ENCODE results near the gene PDC.
"Not testable (repeated sequence)": the region's sequence is repeated elsewhere in the genome, so short reads cannot be mapped to it uniquely, and the experiment has no call there.

Gene PDC

GRCh38 chr1:186465491-186465890, 4.6 kb upstream of the PDC start:
- not testable (repeated sequence) for FAIRE-seq

- no peak for FAIRE-seq
Measured at GRCh38 chr1:186463926-186464325, 3.0 kb upstream of the PDC start.

- FAIRE-seq = no peak
Measured at GRCh38 chr1:186463511-186463910, 2.6 kb upstream of the PDC start.

DNA sequence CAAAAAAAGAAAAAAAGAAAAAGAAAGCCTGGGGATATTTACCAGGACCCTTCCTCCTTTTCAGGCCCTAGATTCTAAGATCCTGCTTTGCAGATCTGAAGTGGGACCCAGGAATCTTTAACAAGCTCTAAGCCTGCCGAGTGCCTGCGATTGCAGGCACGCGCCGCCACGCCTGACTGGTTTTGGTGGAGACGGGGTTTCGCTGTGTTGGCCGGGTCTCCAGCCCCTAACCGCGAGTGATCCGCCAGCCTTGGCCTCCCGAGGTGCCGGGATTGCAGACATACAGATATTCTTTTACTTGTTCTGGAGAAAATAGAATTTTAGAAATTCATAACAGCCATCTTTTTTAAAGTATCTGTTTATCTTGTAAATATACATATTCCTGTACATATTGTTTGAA, 1.8 kb downstream of the PDC start:
- not testable (repeated sequence) for FAIRE-seq

- FAIRE-seq = no peak
Measured at GRCh38 chr1:186456729-186457255, 4.1 kb downstream of the PDC start.

DNA sequence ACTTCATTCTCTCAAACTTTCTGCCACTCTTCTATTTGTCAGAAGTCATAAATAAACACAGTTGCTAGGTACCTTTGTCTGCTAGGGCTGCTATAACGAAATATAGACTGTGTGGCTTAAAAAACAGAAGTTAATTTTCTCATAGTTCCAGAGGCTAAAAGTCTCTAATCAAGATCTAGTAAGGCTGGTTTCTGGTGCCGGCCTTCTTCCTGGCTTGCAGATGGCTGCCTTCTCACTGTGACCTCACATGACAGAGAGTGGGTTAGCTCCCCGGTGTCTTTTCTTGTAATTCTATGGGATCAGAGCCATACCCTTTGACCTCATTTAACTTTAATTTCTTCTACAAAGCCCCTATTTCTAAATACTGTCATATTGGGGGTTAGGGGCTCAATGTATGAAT, 5.9 kb downstream of the PDC start:
- no peak for FAIRE-seq

- FAIRE-seq = no peak
Measured at GRCh38 chr1:186446152-186446551, 14.8 kb downstream of the PDC start.

GRCh38 chr1:186443638-186444037, 17.3 kb downstream of the PDC start:
- no peak for FAIRE-seq

DNA sequence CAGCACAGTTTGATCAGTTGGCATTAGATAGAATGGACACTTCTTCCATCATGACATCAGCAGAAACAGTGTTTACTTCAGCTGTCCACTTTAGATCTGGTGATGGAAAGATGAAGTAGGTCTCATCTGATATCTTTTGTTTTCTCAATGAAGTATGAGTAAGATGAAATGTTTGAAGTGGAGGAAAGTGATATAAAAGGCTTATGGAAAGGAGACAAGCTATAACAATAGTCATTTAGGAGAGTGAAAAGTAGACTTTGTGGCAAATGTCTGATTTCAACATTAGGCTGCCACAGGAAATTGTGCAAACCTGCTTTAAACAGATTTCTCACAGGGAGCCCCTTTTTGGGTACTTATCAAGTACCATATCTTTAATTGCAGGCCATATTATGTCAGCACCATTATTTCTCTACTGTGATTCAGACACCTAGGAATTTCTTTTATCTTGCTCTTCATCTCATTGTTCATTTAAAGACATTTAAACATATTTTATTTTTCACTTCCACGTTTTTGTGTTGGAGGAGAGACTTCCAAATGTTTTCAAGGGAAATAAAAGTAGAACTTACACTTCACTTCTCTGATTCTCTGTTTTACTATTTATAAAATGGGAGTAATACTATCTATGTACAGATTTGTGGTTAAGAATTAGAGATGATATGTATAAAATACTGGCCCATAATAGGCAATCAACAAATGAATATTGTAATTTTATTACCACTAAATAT, 18.1 kb downstream of the PDC start:
- FAIRE-seq = peak; percentile 73

DNA sequence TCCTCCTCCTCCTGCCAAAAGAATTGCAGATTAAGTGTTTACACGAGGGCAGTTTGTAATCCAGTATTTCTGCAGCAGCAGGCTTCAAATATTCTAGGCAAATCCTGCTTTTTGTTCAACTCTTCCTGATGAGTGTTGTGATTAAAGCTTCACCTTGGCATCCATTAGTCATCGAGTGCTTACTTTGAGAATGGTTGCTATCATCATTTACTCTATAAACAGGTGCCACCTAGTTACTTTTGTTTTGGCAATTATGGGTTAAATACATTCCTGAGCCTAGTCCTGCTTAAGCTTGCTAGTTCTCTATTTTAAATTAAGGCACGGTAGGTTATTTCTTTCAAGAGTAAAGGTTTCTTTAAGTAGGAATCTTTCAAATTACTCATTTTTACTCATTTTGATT, 20.3 kb downstream of the PDC start:
- no peak for FAIRE-seq

DNA sequence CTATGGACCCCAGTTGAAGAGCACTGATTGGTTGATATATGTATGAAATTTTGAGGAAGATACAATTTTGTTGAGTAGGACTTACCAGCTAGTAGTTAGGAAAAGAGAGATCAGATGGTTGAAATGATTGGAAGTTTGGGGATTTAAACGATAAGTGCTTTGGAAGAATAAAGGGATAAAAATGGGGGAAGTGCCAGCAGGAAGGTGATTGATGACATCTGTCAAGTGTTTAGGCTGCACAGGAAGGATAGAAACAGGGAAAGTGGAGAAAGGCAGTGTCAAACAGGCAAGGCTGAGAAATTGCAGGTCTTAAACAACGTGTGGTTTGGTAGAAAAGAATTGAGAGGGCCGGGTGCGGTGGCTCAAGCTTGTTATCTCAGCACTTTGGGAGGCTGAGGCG, 22.3 kb downstream of the PDC start:
- FAIRE-seq = no peak

GRCh38 chr1:186435336-186435735, 25.6 kb downstream of the PDC start:
- FAIRE-seq = no peak

DNA sequence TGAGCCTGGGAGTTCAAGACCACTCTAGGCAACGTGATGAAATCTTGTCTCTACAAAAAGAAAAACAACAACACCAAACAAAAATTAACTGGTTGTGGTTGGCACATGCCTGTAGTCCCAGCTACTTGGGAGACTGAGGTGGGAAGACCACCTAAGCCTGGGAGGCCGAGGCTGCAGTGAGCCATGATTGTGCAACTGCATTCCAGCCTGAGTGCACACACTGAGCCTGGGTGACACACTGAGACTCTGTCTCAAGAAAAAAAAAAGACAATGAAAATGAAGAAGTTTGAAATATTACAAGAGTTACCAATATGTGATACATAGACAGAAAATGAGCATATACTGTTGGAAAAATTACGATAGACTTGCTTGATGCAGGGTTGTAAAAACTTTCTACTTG, 31.9 kb downstream of the PDC start:
- no peak for FAIRE-seq

GRCh38 chr1:186426118-186426517, 34.8 kb downstream of the PDC start:
- no peak for FAIRE-seq

GRCh38 chr1:186424539-186424938, 36.4 kb downstream of the PDC start:
- FAIRE-seq = no peak

DNA sequence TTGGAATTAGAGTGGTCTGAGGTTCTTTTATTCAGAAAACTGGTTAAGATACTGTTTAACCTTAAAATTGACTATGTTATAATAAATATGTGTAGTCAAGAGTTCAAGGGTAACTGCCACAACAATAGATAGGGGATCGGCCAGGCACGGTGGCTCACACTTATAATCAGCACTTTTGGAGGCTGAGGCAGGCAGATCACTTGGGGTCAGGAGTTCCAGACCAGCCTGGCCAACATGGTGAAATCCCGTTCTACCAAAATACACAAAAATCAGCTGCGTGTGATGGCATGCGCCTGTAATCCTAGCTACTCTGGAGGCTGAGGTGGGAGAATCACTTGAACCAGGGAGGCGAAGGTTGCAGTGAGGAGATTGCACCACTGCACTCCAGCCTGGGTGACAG, 39.5 kb downstream of the PDC start:
- FAIRE-seq = no peak

GRCh38 chr1:186420923-186421322, 40.0 kb downstream of the PDC start:
- FAIRE-seq = no peak

- no peak for FAIRE-seq
Measured at GRCh38 chr1:186420311-186420710, 40.6 kb downstream of the PDC start.

DNA sequence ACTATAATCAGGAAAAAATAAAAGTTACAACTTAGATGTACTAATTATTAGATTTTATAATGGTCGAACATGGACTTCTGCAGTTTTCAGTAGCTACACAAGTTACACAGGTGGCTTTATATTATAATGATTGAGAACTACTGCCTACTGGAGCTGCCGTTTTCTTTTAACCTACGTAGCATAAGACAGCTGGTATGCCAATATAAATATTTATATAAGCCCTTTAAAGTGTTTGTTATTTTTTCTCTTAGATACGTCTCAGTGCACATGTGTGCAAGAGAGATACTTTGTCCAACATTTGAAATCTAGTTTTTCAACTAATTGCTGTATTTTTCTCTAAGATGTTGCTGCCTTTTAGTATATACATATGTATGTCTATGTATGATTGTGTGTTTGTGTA, 42.4 kb downstream of the PDC start:
- no peak for FAIRE-seq

DNA sequence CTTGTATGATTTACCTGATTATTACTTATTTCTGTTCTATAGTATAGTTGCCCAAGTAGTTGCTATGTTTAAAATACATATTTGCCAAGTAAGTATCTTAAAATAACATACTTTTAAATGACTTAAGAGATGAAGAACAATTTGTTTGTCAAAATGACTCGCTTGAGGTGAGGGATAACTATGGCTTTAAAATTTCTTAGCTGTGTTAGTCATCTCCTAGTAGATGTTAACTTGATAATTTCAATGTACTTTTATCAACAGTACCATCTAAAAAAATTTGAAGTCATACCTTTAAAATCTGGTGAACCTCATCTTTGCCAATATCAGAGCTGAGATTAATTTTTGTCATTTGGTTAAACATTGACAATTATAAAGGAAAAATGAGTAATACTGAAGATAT, 47.6 kb downstream of the PDC start:
- FAIRE-seq = no peak

DNA sequence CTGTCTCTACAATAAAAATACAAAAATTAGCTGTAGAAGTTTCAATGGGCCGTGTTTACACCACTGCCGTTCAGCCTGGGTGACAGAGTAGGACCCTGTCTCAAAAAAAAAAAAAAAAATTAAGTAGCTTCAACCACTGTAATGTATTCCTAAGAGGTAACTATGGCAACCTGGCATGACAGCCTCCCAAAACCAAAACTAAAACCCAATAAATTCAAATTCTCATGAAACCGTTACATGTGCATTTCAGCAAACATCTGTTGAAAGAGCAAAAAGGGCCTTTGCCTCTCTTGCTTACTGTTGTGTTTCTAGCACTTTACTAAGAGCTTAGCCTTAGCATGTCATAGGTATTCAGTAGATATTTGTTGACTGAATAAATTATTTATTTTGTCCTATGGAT, 51.8 kb downstream of the PDC start:
- no peak for FAIRE-seq

GRCh38 chr1:186404454-186405051, 56.4 kb downstream of the PDC start:
- FAIRE-seq = peak; percentile 79

- FAIRE-seq = no peak
Measured at GRCh38 chr1:186403632-186404031, 57.3 kb downstream of the PDC start.

GRCh38 chr1:186401446-186401845, 59.5 kb downstream of the PDC start:
- not testable (repeated sequence) for FAIRE-seq

Measured in colon (tissue), 2 donors.